LoVo (cell line): ENCODE measurements around the gene VSIG10L2.
"Not testable (repeated sequence)": the region's sequence is repeated elsewhere in the genome, so short reads cannot be mapped to it uniquely, and the experiment has no call there.

Experiments
- DNase-seq: peaks from one replicate; pipeline ENCODE4 v3.0.0-alpha.2; 2016; ENCODE audit warnings: low spot score

The VSIG10L2 gene

DNA sequence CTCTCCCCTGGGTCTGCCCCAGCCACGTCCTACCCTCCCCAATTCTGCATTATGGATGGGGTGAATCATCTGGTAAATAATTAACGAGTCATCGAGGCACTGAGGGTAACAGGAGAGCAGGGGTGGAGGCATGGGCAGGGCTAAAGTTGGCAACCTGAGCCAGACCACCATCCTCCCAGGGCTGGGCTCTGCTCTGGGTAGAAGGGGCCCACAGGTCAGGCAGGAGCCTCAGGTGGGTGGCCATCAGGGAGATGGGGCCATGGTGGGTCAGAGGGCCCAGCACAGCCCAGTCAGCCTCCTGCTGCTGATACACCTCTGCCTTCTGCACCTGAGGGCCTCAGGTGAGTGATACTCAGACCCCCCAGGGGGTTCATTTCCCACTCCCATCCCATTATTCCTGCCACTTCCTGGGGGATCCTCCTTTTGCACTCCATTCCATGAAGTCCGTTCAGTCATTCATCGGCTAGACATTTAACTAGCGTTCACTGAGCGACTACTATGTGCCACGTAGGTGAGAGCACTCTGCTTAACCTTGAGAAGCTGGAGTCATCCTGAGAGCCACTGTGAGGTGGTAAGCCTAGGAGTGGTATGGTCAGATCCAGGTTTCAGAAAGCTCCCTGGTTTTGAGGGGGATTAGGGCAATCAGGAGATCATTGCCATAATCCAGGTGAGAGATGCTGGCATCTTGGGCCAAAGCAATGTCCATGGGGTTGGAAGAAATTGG is at the start of gene VSIG10L2:
Gene VSIG10L2, plus strand, starts transcription at position 248 of the 724 bp plus-strand sequence. Its CDS starts 12 bp downstream, at position 260.
- DNase-seq = no peak

DNA sequence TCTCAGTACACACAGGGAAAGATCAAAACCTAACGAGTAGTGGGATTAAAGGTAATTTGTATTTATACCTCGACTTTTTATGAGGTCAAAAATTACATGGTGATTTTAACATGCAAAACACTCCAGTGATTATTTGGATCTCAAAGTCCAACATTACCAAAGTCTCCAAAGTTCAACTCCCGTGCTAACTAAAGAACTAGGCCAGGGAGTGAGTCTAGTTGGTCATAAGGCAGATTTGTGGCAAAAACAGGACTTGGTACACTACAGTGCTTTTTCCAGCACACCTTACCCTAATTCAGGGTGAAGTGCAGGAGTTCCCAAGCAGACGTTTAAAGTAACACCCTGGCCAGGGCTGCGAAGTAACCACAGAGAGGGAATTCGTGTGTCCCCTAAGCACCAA is 44.0 kb upstream of the VSIG10L2 start:
- DNase-seq = no peak

DNA sequence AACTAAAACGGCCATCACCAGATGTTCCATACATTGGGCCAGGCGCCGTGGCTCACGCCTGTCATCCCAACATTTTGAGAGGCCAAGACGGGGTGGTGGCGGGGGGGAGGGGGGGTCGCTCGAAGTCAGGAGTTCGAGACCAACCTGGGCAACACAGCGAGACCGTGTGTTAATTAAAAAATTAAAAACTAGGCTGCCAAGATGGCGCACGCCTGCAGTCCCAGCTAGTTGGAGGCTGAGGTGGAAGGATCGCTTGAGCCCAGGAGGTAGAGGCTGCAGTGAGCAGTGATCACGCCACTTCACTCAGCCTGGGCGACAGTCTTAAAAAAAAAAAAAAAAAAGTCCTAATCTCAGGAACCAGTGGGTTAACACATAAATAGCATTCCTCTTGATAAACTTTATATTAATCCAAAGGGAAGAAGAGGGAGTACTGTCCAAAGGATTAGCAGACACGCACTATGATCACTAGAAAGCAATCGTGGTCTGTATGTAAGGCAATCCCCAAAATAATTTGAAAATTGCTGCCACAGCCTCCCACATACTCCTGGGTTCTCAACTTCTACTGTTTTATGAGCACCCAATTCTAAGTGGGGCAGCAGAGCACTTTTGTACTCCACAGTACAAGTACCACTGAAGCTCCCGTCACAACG is 43.4 kb upstream of the VSIG10L2 start:
- DNase-seq = no peak

DNA sequence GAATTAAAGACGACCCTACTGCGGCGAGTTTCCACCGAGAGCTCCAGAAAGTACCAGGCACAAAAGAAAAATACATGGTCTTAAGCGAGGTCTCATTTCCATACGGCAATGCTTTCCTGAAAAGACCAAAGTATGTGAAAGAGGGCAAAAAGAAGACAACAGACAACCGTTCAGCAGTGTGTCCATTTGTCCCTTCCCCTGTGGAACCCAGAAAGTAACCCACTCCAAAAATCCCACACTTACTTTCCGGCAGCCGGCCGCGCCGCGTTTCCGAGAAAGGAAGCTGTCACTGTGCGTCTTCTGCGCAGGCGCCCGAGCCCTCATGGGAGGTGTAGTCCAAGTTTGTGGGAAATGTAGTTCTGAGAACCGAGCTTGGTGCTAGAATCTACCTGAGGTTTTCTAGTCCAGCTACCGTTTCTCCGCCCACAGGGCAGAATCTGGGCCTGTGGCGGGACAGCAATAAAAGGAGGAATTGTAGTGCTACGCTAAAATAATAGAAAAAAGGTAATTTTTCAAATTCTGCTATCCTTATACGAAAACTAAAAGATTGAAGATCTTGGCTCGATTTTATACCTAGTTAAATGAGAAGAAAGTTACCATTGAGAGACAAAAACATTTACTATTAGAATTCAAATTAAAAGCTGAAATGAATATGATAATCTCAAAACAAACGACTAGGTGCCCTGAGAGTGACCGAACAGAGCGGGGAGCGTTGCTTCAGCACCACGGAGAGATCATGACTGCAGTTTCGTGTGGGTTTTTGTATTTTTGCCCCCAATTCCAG is 42.7 kb upstream of the VSIG10L2 start, which contains the start of gene PUS3:
Gene PUS3, minus strand, starts transcription at position 280 of the 784 bp plus-strand sequence. CDS start 6,922 bp downstream, outside the sequence.
- DNase-seq = peak; percentile 86

DNA sequence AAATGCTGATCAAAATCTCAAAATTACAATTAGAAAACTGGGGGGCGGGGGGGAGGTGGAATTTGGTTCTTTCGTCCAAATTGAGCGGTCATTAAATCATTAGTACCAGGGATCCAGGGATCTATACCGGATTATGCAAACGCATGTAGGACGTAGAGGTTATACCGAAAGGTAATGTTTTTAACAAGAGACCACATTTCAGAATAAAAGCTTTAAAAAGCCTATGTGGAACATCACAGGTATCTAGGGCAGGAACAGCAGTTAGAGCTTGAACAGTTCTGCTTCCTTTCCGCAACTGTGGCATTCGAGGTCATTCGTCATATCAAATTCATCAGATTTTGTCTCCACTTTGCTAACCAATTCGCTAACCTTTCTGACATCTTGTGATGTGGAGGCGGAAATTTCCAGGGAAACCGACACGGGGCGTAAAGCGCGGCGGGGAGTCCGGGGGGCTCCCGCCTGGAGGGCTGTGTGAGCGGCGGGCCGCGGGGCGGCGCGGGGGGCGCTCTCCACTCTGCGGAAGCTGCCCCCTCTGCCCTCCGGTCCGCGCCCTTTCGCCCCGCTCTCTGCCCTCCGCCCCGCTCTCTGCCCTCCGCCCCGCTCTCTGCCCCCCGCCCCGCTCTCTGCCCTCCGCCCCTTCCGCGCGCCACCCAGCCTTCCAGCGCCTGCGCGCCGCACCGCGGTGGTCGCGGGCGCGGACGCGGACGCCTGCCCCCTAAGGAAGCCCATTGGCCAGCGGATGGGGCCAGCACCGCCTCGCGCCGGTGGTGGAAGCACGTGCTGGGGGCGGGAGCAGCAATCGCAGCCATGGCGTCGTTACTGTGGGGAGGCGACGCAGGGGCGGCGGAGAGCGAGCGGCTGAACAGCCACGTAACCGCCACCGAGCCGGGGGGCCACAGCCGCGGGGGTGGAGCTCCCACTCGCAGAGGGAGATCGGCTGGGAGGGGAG is 41.9 kb upstream of the VSIG10L2 start, which contains the start of gene DDX25:
Gene DDX25, plus strand, starts transcription at position 798 of the 949 bp plus-strand sequence. Its CDS starts 10 bp downstream, at position 808.
- no peak for DNase-seq

DNA sequence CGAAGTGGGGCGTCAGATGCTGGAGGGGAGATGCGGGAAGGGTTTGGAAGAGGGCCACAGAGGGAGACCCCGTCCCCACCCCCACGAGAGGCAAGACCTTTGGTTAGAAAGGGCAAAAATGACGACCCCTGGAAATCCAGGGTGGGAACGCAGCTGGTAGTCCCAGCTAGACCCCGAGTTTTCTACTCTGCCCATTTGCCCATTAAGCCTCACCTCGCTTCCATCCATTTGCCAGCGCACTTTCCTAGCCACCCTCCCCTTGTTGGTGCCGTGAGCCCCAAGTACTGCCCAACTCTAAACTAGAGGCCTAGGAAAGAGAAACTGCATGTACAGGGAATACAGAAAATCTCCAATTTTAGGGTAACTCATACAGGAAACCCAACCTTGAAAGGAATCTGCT is 41.2 kb upstream of the VSIG10L2 start:
- DNase-seq = no peak

DNA sequence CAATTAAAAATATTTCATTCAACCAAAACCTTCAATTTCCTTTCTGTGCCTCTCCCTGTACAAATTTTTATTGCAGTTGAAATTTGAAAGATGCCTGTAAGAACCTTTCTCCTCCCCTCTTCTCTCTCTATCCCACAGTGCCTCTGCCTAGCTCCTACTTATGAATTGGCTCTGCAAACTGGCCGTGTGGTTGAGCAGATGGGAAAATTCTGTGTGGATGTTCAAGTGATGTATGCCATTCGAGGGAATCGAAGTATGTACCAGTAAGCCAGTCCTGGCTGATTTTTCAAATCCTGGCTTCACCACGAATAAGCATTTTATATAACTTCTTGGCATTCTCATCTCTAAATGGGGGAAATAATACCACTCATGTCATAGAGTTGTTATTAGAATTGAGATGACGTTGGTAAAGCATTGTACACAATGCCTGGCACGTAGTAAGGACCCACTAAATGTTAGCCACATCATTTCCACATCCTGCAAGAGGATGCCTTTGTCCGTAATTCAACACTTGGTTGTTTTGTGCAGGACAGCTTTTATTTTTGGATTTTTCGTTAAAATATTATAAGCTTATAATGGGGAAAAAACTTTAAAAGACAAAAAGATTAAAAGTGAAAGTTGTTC is 35.5 kb upstream of the VSIG10L2 start:
- no peak for DNase-seq

DNA sequence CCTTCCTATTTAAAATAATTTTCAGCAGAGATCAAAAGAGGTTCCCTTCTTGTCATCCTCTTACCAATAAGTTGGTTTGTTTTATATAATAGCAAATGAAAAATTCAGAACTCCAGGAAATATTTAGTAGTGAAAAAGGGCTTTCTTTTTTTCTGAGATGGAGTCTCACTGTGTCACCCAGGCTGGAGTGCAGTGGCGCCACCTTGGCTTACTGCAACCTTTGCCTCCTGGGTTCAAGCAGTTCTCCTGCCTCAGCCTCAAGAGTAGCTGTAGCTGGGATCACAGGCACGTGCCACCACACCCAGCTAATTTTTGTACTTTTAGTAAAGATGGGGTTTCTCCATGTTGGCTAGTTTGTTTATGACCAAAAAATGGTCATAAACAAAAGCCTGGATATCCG is 31.2 kb upstream of the VSIG10L2 start:
- DNase-seq = not testable (repeated sequence)

DNA sequence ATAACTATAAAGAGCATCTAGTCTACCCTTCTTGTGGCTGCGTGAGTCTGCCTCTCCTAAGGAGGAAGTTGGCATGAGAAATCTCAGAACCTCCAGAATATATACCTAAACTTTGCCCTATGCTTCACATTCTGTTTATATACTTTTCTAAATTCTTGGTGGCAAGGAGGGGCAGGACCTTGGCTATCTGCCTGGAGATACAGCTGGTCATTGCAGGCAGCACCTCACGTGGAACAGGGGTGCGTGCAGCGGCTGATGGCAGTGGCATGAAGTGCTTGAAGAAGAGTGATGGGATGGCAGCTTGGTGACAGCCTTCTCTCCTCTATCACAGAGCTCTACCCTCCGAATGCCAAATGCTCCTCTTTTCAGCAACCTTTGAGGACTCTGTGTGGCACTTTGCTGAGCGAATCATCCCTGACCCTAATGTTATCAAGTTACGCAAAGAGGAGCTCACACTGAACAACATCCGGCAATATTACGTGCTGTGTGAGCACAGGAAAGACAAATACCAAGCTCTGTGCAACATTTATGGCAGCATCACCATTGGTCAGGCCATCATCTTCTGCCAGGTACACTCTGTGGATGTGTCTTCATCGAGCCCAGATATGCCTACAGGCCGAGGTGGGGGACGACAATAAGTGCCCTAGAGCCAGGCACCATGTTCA is 29.0 kb upstream of the VSIG10L2 start:
- peak; percentile 52 for DNase-seq

DNA sequence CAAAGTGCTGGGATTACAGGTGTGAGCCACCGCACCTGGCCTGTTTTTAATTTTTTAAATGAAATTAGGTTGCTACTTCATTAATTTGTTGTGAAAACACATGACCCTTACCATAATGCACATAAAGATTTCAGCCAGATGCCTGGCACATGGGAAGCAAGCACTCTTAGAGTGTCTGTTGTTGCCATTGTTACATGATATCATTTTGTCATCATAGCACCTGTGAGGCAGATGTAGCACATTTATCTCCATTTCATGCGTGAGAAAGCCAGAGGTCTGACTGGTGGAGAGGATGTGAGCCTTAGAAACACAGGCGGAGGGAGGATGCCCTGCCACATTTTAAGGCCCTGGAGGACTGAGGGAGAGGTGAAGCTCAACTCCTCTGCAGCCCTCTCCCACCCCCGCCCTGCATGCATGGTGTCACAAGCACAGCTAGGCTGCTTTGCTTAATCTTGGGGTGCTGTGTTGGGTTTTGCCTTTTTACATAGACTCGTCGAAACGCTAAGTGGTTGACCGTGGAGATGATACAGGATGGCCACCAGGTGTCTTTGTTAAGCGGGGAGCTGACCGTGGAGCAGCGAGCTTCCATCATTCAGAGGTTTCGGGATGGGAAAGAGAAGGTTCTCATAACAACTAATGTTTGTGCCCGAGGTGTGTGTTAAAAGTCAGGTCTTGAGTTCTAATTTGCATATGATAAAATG is 27.6 kb upstream of the VSIG10L2 start:
- DNase-seq = no peak

DNA sequence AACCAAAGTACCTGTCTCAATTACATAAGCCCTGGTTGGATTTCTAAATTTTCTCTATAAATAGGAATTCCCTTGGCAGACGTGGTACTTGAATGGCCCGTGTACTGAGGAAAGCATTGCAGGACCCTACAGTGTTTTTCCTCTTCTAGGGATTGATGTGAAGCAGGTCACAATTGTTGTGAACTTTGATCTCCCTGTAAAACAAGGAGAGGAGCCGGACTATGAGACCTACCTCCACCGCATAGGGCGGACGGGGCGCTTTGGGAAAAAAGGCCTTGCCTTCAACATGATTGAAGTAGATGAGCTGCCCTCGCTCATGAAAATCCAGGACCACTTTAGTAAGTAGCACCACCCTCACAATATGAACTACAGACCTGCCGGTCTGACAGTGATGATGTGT is 24.8 kb upstream of the VSIG10L2 start:
- no peak for DNase-seq

DNA sequence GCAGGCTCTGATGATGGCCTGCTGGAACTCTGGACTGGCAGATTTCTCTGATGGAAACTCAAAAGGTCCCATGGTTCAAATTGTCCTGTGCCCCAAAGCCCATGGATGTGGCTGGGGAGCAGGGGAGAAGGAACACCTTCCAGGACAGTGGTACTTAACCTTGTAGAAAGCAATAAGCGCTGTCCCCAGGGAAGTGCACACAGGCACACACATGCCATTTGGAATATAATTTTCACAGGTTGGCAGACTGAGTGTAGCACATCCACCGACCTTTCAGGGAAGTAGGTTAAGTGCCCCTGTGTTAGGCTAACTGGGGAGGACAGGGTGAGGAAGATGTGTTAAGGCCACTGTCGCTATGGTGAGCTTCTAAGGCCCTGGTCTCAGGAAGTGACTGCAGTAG is 23.7 kb upstream of the VSIG10L2 start:
- no peak for DNase-seq

DNA sequence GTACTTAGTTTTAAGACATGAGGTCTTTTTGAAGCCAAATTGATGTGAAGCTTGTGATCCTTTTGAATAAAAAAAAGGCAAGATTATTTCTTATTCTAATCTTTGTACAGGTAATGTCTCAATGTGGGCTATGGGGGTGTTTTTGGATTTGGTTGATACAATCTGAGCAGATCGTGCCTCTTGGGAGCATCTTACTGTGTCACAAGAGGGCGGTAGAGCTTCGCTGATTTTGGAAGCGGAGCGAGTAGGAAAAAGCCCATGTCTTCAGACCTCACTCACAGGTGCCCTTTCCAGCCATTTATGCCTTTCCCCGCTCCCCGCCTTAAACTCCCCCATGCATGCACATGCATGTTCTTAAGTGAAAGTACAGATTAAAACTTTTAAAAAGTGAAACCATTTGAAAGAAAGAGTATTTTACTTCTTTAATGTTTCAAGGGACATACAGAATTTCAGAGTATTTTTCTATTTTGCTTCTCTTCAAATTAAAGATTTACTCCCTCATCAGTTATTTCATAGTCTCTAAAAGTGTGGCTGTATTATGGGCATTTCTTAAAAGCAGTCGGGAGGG is 22.7 kb upstream of the VSIG10L2 start:
- DNase-seq = peak; percentile 77

DNA sequence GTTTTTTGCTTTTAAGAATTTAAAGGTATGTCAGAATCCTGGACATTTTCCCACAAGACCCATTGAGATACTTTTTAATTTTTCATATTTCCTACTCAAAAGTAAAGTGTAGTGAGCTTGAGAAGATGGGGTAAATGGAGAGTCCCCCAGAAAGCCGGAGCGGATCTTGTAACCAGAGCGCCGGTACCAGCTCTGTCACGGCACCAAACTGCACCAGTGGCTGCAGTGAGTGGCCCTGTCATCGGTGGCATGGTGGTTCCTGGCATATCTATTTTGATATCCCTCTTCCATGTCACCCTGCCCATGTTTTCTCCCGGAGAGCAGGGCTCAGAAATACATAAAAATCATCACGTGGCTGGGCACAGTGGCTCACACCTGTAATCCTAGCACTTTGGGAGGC is 22.2 kb upstream of the VSIG10L2 start:
- no peak for DNase-seq

DNA sequence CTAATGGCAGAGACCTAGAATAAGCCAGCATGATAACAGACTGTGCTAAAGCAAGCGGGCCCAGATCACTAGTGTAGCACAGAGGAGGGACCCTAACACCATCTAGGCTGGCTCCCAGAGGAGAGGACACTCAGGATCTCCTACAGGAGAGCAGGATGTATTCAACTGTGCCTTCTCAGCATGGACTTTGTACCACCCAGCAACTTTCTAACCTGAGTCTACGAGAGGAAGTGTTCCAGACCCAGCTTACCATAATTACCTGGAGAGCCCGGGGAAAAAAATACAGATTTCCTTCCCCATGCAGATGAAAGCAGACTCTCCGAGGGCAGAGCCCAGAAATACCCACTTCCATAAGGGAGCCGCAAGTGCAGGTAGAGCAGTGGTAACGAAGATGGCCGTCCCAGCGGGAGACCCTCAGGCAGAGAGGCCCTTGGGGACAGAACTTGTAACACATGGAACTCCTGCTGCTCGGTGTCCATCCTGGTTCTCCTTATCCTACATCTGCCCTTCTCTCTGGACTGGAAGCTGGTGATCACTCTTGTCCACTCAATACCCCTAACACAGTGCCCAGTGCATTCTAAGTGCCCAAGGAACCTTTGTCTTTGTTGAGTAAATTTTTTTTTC is 21.3 kb upstream of the VSIG10L2 start:
- no peak for DNase-seq

DNA sequence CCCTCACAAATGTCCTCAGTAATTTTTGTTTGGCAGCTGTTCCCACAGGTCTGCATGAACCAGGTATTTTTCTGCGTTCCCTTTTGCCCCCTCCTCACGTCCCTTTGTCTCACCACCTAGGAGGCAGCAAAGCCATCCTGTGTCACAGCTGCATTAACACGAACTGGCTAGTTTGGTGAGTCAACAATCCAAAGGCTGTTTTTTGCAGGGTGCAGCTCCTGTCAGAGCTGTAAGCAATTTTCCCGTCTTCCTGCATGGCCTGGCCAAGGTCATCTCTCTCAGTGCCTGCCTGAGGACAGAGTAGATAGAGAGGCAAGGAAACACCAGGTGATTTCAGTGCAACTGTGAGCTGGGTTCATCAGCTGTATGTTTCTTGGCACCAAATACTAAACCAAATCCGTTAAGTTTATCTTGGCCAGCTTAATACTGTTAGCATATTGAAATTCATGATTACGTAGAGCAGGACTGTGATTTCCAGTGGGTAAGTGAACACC is 20.6 kb upstream of the VSIG10L2 start:
- no peak for DNase-seq

DNA sequence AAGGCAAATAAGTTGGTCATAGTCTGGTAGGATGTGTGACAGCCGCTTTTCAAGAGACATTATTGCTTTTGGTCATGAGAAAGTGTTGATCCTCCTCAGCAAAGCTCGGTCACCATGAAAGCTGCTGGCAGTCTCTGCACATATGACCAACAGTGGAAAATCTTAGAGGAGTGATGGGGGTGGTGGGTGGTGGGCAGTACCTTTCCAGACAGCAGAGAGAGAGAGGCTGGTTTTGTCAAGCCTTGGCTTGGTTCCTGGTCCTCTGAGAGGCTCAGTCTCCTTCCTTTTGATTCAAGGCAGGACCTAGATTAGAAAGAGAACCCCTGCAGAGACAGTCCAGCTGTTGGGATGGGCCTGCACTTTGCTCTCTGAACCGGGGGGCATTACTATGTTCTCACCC is 20.0 kb upstream of the VSIG10L2 start:
- no peak for DNase-seq

DNA sequence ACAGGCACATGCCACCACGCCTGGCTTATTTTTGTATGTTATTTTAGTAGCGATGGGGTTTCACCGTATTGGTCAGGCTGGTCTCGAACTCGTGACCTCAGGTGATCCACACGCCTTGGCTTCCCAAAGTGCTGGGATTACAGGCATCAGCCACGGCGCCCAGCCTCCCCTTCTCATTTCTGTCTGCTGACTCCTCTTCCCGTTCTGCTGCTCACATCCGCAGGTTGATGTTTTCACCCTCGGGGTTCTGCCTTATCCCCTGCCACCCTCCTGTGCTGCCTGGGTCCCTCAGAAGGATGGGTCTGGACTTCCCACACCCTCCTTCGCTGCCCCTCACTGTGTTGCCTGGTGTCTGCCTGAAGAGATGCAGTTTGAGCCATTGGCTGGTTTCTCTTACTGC is 19.2 kb upstream of the VSIG10L2 start:
- no peak for DNase-seq
